A673 (cell line): ENCODE data around the gene MB21D2. TPM values are rescaled to one million over a fixed set of nuclear protein-coding genes. Genes with fewer than 3 reads are reported as not detected.
"Not testable (repeated sequence)": the region's sequence is repeated elsewhere in the genome, so short reads cannot be mapped to it uniquely, and the experiment has no call there.

ENCODE experiments used
- BruUV-seq: library from RNA; stranded (reverse); fragments of 400-500 nt; replicated peaks from 2 replicates; lab custom pipeline; 2021; lab: Mats Ljungman, UMichigan
- CTCF ChIA-PET: fragments of 300-600 bp; sonication (Branson Sonifier 250); formaldehyde crosslinking; loops from one replicate; lab custom pipeline; 2022; ENCODE audit warnings: antibody characterized with exemption; lab: Charles Lee
- POLR2A ChIA-PET: fragments of 300-600 bp; sonication (Branson Sonifier 250); formaldehyde crosslinking; loops from one replicate; lab custom pipeline; 2022; ENCODE audit warnings: antibody characterized with exemption; ENCODE audit not compliant: low non-redundant PET; lab: Charles Lee
- DNase-seq: peaks from one replicate; pipeline ENCODE4 v3.0.0-alpha.2; 2015; ENCODE audit warnings: low spot score
- H3K27ac ChIP-seq: fragments of 200-600 bp; sonication (generic); 2 replicates; pipeline ENCODE4 v1.5.1; 2016; ENCODE audit warnings: mixed run types, low read depth, mild to moderate bottlenecking, mixed read lengths, antibody characterized with exemption, low read length; ENCODE audit not compliant: poor library complexity, severe bottlenecking
- H3K27me3 ChIP-seq: fragments of 200-600 bp; sonication (generic); replicated peaks from 2 replicates; pipeline ENCODE4 v1.6.1; 2017; ENCODE audit warnings: mixed run types, low read depth, mild to moderate bottlenecking, mixed read lengths, antibody characterized with exemption, low read length; ENCODE audit not compliant: insufficient read depth, poor library complexity
- H3K36me3 ChIP-seq: fragments of 200-600 bp; sonication (generic); 2 replicates; pipeline ENCODE4 v1.6.1; 2016; ENCODE audit warnings: mixed run types, mild to moderate bottlenecking, mixed read lengths, antibody characterized with exemption, low read length; ENCODE audit not compliant: insufficient read depth, poor library complexity, severe bottlenecking
- H3K4me1 ChIP-seq: fragments of 200-600 bp; sonication (generic); 2 replicates; pipeline ENCODE4 v1.6.1; 2017; ENCODE audit warnings: mixed run types, mild to moderate bottlenecking, mixed read lengths, antibody characterized with exemption, low read length; ENCODE audit not compliant: insufficient read depth, poor library complexity, severe bottlenecking
- H3K4me3 ChIP-seq: fragments of 200-600 bp; sonication (generic); 2 replicates; pipeline ENCODE4 v1.5.1; 2016; ENCODE audit warnings: low read depth, mixed run types, mild to moderate bottlenecking, mixed read lengths, low read length; ENCODE audit not compliant: poor library complexity, severe bottlenecking
- H3K9me3 ChIP-seq: fragments of 200-600 bp; sonication (generic); 2 replicates; pipeline ENCODE4 v1.6.1; 2016; ENCODE audit warnings: mixed run types, low read depth, mild to moderate bottlenecking, mixed read lengths, antibody characterized with exemption, low read length; ENCODE audit not compliant: poor library complexity, severe bottlenecking
- EZH2 ChIP-seq: fragments of 200-600 bp; sonication (generic); IDR thresholded peaks from 2 replicates; pipeline ENCODE4 v1.6.1; 2017; ENCODE audit warnings: borderline replicate concordance, low read depth, mild to moderate bottlenecking, mixed read lengths, antibody characterized with exemption, low read length; ENCODE audit not compliant: poor library complexity, severe bottlenecking
- intact Hi-C: fragments of 100-400 bp; cut with micrococcal nuclease; formaldehyde crosslinking; loops from one replicate; pipeline ENCODE4 v1.10.0; 2022; ENCODE audit not compliant: unreplicated experiment
- total RNA-seq: library from RNA; stranded (reverse); gene quantifications from 2 replicates; pipeline ENCODE4 v1.2.3, GENCODE V29; 2021
- TF ChIP-seq, protein P1 (sequence below): fragments of 300-800, 200-600 bp; sonication (generic); conservative IDR thresholded peaks from 2 replicates; pipeline ENCODE4 v1.5.1; 2017; ENCODE audit warnings: low read depth, mild to moderate bottlenecking, antibody characterized with exemption, low read length, moderate library complexity, mixed read lengths

MB21D2 gene
- total RNA-seq, 1 experiment from 2014 or later = 8.1 TPM

GRCh38 chr3:192851821-192852372 is 65.8 kb downstream of the MB21D2 start:
- Histone ChIP-seq H3K4me3 (no peak overlapping the region), H3K36me3 (no peaks in the 10 kb centered on the region), H3K4me1 (peaks cover 21% of the 10 kb centered on the region), H3K9me3 (peaks cover 6% of the 10 kb centered on the region), H3K27ac (no peak overlapping the region), H3K27me3 (no peaks in the 10 kb centered on the region)
- POLR2A ChIA-PET = interaction anchor here (0.7 kb wide), 1 partner anchor 27 kb away, joined by 3 read pairs; no protein-coding TSS in a partner anchor
- BruUV-seq = no TSS peak
- CTCF ChIA-PET = no interaction called here
- peak; percentile 43 for DNase-seq
- intact Hi-C loops = no loop called here
- no peak for TF ChIP-seq EZH2
- TF ChIP-seq, protein P1, sequence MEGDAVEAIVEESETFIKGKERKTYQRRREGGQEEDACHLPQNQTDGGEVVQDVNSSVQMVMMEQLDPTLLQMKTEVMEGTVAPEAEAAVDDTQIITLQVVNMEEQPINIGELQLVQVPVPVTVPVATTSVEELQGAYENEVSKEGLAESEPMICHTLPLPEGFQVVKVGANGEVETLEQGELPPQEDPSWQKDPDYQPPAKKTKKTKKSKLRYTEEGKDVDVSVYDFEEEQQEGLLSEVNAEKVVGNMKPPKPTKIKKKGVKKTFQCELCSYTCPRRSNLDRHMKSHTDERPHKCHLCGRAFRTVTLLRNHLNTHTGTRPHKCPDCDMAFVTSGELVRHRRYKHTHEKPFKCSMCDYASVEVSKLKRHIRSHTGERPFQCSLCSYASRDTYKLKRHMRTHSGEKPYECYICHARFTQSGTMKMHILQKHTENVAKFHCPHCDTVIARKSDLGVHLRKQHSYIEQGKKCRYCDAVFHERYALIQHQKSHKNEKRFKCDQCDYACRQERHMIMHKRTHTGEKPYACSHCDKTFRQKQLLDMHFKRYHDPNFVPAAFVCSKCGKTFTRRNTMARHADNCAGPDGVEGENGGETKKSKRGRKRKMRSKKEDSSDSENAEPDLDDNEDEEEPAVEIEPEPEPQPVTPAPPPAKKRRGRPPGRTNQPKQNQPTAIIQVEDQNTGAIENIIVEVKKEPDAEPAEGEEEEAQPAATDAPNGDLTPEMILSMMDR = no peak

- intact Hi-C loops = no loop called here
- no peak for TF ChIP-seq EZH2
- TF ChIP-seq, protein P1 = no peak
- no peak overlapping the region for H3K4me3 ChIP-seq
- no peaks in the 10 kb centered on the region for H3K27me3 ChIP-seq
- no TSS peak for BruUV-seq
- no peak overlapping the region for H3K27ac ChIP-seq
- POLR2A ChIA-PET = no interaction called here
- peaks cover 21% of the 10 kb centered on the region for H3K4me1 ChIP-seq
- peaks cover 6% of the 10 kb centered on the region for H3K9me3 ChIP-seq
- CTCF ChIA-PET = no interaction called here
- H3K36me3 ChIP-seq = no peaks in the 10 kb centered on the region
- DNase-seq = peak; percentile 31
Observed at GRCh38 chr3:192850451-192850981, 67.1 kb downstream of the MB21D2 start.

GRCh38 chr3:192849821-192850220 is 67.8 kb downstream of the MB21D2 start:
- H3K27me3 ChIP-seq, intact Hi-C loops, H3K4me3 ChIP-seq, H3K9me3 ChIP-seq, H3K27ac ChIP-seq, POLR2A ChIA-PET, CTCF ChIA-PET, DNase-seq, H3K36me3 ChIP-seq, BruUV-seq: not testable (repeated sequence)
- H3K4me1 ChIP-seq = peaks cover 21% of the 10 kb centered on the region
